GM19463 (cell line): ENCODE data around the gene AP2A1.
"Not testable (repeated sequence)": the region's sequence is repeated elsewhere in the genome, so short reads cannot be mapped to it uniquely, and the experiment has no call there.

Experiments
- ATAC-seq: cut with Tn5 transposase; IDR thresholded peaks from one replicate; pipeline ENCODE4 v1.9.1; 2021; ENCODE audit warnings: mild to moderate bottlenecking, moderate library complexity; ENCODE audit not compliant: unreplicated experiment

Gene AP2A1

DNA sequence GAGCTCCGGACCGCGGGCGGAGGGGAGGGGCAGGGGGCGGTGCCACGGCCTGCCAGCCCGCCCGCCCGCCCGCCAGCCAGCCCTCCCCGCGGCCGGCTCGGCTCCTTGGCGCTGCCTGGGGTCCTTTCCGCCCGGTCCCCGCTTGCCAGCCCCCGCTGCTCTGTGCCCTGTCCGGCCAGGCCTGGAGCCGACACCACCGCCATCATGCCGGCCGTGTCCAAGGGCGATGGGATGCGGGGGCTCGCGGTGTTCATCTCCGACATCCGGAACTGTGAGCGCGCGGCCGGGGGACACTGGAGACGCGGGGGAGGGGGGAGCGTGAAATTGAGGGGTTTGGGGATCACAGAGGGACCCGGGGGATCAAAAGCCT lies at the start of gene AP2A1:
Gene AP2A1, plus strand, starts transcription at position 72 of the 370 bp plus-strand sequence. Its CDS starts 133 bp downstream, at position 205.
- ATAC-seq = no peak

DNA sequence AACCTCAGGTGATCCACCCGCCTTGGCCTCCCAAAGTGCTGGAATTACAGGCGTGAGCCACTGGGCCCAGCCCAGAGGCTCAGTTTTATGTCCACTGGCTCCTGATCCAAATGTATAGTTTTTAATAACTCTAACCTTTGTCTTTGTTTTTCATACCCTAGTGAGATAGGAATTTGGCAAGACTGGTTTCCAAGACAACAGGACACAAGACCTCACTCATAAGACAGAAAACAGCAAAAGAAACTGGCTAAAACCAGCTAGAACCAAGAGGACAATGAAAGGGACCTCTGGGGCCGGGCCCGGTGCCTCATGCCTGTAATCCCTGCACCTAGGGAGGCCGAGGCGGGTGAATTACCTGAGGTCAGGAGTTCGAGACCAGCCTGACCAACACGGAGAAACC lies 48.3 kb upstream of the AP2A1 start:
- ATAC-seq = no peak

DNA sequence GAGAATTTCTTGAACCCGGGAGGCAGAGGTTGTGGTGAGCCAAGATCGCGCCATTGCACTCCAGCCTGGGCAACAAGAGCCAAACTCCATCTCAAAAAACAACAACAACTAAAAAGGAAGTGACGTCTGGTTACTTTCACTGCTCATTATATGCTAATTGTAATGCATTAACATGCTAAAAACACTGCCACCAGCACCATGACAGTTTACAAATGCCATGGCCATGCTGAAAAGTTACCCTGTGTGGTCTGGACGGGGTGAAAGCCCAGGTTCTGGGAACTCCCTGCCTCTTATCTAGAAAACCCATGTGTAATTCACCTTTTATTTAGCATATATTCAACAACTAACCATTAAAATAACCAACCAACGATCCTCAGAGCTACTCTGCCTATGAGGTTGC lies 47.8 kb upstream of the AP2A1 start:
- ATAC-seq = no peak

DNA sequence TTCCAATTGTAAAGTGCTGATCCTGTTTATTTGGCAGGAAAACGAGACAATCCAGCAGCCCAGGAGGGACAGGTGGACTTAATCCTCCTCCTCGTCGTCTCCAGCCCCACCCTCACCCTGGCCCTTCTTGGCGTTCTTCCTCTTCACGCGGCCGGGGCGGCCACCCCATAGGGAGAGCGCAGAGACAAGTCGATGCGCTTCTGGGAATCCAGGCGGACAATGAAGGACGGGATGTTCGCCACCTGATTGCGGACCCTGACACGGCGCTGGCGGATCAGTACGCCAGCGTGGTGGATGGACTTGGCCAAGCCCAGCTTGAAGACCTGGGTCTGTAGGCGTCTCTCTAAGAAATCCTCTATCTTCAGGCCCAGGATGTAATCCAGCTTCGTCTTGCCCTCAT lies 47.4 kb upstream of the AP2A1 start:
- ATAC-seq = not testable (repeated sequence)

DNA sequence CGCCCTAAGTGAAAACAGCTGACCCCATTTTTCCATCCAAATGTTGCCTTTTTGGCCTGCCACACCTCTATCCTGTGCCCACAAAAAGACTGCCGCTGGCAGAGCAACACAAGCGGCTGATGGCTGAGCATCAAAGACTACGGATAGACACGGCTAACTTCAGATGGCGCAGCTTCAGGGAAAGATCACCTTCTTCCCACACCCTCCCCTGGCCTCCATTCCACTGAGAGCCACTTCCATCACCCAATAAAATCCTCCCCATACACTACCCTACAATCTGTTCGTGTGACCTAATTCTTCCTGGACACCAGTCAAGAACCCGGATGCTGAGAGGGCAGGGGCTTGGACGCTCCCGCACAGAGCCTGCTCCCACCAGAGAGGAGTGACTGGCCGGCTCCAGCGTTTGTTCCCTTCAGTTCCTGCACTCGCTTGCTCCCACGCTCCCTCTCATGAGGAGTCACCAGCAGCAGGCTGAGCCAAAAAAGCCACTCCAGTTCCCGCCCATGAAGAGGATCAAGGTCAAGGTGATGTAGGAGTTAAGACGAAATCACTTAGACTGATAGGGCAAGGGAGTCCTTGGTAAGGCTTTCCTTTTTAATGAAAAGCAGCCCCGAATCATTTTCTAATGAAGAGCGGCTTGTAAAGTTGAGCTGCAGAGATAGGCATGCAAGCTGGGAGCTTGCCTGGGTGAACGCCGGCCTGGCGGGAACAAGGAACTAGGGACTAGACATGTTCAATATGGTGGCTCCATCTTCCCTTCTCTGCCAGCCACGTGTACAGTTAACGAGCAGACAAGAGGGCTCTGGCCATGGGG lies 39.4 kb upstream of the AP2A1 start:
- ATAC-seq = no peak

DNA sequence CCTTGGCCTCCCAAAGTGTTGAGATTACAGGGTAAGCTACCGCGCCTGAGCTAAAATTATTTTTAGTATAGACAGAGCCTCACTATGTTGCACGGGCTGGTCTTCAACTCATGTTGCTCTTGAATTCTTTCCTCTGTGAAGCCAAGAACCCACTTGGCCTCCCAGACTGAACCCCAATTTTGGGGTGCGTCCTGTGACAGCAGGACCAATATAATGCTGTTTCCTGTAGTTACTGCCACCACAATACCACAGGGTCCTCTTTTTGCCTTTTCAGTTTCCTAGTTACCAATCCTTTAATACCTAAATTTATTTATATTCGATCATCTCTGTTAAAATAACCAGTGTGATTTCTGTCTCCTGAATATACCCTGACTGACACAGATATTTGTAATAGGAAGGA lies 36.6 kb upstream of the AP2A1 start:
- no peak for ATAC-seq

DNA sequence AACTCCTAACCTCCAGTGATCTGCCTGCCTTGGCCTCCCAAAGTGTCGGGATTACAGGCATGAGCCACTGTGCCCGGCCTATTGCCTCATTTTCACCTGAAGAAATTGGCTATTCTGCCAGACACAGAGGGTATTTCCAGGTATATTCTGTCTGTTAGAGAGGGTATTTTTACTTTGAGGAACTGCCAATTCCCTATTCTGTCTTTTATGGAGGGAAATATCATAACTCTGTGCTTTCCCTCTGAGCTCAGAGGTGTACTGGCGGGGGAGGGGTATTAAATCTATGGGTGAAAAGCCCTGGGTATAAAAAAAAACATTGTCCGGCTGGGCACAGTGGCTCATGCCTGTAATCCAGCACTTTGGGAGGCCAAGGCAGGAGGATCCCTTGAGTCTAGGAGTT lies 28.5 kb upstream of the AP2A1 start:
- no peak for ATAC-seq

DNA sequence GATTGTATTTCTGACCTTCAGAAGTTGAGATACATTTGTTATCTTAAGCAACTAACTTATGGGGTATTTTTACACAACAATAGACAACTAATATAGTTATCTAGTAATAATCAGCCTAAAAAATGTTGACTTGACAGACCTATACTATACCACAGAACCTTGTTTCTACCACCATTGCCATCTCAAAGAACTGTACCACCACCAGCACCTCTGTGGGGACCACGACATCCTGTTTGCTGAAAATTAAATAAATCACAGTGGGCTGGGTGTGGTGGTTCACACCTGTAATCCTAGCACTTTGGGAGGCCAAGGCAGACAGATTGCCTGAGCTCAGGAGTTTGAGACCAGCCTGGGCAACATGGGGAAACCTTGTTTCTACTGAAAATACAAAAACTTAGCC lies 27.7 kb upstream of the AP2A1 start:
- ATAC-seq = no peak

DNA sequence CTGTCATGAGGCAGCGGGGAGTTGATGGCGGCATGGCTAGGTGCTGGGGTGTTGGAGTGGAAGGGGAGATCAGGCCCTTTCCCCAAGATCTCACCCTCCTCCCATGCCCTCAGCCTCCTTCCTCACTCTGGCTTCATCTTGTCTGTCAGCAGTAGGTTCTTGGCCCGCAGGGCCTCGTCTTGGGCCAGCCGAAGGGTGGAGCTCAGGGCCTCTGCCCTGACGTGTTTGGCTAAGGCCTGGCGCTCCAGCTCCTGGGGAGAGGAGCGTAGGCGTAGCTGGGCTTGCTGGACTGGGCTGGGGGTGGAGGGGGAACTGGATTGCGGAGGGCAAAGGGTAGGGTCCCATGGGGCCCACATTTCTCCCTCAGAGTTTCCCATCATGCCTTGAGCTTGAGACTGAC lies 26.9 kb upstream of the AP2A1 start:
- ATAC-seq = no peak

DNA sequence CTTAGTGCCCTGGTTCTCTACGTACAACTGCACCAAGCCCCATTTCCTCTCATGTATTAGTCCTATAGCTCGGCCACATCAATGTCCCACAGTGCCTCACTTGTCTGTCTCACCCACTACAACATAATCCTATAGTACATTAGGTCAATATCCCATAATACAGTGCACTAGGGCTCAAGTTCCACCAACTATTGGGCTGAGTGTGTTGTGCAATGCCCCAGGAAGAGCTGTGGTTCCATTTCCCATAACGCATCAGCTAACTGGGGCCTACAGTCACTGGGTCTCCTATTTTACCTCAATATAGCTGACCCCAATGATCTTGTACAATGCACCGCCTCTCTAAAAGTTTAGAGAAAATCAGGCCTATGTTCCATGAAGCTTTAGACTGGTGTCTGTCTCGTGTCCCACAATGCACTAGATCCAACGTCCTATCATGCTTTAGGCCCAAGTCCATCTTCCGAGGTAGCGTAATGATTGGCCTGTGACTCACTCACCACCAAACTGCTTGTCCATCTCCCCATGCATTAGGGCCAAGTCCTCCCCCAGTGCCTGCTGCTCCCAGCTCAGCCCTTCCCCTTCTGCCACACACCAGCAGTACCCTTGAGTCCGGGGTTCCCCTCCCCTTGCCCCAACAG lies 25.5 kb upstream of the AP2A1 start:
- ATAC-seq = no peak

DNA sequence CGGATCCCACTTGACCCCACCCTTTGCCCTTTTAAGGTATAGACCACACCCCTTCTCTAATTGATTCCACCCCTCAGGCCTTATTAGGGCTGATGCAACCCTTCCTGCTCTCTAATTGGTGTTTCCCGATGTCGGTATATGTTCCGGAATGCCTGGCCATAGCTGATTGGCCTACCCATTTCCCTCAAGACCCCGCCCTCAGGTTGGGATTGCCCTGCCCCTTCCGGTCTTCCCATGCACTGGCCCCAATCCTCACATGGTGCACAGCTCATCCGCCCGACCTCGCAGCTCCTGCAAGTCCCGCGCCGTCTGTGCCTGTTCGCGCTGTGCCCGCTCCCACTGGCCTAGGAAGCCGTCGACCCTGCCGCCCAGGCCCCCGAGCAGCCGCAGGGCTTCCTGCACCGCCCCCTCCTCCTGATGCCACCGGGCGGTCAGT lies 21.8 kb upstream of the AP2A1 start:
- ATAC-seq = no peak

DNA sequence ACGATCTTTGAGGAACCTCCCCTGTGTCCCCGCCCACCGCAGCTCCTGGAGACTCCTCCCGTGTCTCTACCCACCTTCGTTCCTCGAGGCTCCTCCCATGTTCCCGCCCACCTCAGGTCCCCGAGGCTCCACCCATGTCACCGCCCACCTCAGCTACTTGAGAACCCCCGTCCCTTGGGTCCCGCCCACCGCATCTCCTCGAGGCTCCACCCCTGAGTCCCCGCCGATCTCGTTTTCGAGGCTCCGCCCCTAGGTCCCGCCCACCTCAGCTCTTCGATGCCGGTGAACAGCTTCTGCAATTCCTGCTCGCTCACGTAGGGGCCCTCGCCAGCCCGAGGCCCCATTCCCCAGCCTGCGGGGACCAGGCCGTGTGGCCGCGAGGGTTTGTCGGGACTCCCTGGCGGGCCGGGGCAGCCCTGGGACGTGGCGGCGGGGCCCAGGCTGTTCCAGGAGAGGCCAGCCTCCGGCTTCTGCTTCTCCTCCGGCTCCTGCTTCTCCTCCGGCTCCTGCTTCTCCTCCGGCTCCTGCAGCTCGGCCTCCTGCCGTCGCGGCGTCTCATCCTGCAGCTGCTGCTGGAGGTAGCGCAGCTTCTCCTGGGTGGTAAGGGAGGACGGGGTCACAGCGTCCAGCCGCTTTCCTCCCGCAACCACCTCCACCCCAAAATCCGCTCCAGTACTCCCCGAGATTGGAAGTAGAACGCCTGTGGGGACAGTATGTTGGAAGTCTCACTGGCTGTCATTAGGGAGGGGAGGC lies 20.4 kb upstream of the AP2A1 start:
- ATAC-seq = no peak

DNA sequence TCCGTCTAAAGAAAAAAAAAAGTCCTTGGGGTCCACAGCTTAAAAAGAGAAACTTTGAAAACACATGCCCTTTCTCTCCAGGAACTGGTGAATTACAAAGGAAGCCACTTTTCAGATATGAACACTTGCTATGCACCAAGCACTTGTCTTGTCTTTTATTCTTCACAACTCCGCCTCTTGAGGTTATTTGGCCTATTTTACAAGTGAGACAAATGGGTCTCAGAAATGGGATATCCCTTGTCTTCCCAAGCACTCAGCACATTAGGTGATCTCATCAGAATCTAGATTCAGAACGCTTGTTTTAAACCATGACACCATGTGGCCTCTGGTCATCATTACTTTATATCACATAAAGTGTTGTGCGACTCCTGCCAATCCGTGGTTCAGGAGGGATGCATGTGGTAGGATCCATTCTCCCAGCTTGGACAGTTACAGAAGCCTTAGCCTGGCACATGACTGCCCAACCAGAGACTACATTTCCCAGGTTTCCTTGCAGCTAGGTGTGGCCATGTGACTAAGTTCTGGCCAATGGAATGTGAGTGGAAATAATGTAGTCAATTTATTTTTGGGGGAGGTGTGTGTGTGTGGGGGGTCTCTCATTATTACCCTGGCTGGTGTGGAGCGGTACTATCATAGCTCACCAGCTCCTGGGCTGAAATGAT lies 17.6 kb upstream of the AP2A1 start:
- ATAC-seq = no peak

DNA sequence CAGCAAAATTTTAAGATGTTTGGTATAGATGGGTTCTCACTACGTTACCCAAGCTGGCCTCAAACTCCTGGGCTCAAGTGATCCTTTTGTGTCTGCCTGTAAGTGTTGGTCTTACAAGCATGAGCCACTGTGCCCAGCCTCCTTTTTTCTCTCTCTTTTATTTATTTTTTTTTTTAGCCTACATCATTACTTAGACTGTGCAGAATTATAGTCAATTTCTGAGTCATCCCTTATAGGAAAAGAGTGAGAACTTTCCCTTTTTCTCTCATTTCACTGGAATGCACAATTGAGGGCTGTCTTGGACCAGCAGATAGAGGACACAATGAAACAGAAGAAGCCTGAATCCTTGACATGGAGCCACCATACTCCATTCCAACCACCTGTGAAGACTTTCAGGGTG lies 17.0 kb upstream of the AP2A1 start:
- ATAC-seq = no peak

DNA sequence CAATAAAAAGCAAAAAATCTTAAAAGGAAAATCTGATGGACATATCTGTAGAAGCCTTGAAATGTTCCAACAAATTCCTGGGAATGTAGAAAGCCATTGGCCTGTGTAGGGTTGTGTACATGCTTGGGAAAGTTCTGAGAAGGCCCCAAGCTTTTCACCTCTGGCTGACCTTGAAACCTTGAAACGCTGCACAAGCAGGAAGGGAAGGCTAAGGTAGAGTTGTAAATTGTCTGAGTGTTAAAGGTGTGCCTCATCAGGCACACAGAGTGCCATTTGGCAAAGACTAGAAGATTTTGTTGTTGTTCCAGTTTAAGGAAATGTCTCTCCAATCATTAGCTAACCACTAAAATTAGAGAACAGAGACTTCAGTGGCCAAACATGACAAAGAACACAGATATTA lies 14.1 kb upstream of the AP2A1 start:
- no peak for ATAC-seq

DNA sequence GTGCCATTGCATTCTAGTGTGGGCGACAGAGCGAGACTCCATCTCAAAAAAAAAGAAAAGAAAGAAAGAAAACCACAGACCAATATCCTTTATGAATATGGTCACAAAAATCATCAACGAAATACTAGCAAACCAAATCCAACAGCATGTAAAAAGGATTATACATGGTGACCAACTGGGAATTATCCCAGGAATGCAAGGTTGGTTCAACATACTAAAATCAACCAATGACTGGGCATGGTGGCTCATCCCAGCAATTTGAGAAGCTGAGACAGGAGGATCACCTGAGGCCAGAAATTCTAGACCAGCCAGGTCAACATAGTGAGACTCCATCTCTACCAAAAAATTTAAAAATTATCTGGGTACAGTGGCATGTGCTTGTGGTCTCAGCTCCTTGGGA lies 10.8 kb upstream of the AP2A1 start:
- no peak for ATAC-seq

DNA sequence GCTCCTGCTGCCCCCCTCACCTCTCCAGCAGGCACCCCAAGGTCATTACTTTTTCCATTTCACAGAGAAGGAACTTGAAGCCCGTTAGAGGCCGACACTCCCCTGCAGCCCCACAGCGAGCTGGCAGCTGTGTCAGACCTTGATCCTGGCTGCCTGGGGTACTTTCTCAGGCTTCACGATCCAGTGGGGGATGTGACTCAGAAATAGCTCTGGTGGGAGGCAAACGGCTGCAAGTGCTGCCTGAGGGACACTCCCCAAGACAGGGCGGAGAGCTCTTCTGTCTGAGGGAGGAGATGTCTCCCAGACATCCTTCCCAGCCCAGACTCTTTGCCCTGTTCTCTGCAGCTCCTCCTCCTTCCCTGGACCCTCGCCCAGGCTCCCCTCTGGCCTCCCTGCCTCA lies 8.5 kb upstream of the AP2A1 start:
- ATAC-seq = no peak

DNA sequence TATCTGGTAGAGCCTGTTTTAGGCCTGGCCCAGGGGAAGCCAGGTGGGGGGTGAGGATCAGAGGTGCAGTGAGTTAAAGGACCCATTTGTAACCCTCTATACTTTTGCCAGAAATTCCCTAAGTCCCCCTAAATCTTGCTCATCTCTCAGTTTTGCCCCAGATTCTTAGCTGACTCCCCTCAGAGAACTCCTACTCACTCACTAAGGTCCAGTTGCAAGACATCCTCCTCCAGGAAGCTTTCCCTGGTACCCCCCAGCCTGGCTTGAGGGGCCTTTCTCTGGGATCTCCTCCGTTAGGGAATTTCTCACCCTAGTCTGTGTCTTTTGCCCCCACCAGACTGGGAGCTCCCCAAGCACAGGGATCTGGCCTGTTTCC lies 5.6 kb upstream of the AP2A1 start:
- ATAC-seq = no peak

DNA sequence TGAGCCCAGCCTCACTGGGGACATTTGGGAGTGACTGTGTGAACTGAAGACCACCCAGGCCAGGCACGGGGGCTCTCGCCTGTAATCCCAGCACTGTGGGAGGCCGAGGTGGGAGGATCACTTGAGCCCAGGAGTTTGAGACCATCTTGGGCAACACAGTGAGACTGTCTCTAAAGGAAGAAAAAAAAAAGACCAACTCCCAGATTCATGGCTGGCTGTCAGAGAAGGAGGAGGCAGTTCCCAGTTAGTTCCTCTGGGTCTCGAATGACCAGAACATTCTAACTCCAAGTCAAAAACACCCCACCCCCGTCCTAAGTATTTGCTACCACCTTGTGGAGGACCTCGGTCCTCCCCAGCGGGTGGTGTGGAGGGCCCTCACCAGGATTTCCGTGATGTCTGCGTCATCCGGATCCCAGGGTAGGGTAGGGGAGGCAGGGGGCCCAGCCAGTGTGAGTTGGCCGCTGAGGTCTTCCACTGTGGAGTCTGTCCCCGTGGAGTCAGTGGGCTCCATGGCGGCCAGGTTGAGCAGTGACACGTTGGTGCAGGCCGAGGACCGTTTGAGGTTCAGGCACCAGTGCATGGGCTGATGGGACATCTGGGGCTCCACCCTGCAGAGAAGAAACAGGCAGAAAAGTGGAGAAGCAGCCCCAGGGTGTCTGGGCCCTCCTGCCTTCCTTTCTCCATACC lies 5.0 kb upstream of the AP2A1 start:
- ATAC-seq = no peak

DNA sequence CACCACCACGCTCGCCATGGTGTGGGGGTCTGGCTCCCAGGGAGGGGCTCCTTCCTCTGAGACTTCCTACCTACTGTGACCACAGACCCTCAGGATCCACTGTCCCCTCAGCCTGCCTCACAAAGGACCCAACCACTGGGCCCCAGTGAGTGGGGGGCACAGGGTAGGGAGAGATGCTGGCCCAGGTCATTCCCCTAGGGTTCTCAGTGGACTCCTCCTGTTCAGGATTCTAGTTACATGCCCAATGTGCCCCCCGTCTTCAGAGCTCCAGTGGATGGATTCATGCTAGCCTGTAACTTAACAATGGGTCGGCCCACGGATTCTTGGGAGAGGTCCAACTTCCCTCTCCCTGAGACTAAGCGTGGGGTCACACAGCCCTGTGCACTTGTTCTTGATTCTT lies 3.6 kb upstream of the AP2A1 start, which contains the start of gene TSKS:
Gene TSKS, minus strand, starts transcription at position 77 of the 400 bp plus-strand sequence. Its CDS starts 59 bp downstream, at position 18.
- ATAC-seq = no peak

DNA sequence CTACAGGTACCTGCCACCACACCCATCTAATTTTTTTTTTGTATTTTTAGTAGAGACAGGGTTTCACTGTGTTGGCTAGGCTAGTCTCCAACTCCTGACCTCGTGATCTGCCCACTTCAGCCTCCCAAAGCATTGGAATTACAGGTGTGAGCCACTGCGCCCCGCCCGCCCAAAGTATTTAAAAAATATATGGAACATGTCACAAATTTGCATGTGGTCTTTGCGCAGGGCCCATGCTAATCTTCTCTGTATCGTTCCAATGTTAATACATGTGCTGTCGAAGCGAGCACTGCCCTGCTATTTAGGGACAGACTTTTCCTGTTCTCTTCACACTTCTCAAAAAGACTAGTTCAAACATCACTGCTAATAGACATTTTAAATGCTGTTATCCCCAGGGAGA lies 2.5 kb upstream of the AP2A1 start:
- no peak for ATAC-seq
